Kidney epithelial cell (primary cell): ENCODE measurements around the gene EIF3F. TPM values are rescaled to one million over a fixed set of nuclear protein-coding genes. Genes with fewer than 3 reads are reported as not detected.

Experiments used
- DNase-seq: peaks from one replicate; pipeline ENCODE4 v3.0.0-alpha.2; 2010; ENCODE audit warnings: low read depth
- H3K27me3 ChIP-seq: 2 replicates; pipeline ENCODE4 v1.6.0; 2011; ENCODE audit warnings: low read length; ENCODE audit not compliant: control insufficient read depth, insufficient read depth
- H3K36me3 ChIP-seq: 2 replicates; pipeline ENCODE4 v1.5.1; 2011; ENCODE audit warnings: low read length; ENCODE audit not compliant: control insufficient read depth, insufficient read depth
- H3K4me3 ChIP-seq: 2 replicates; pipeline ENCODE4 v1.5.1; 2011; ENCODE audit warnings: low read depth, mild to moderate bottlenecking, control low read depth, low read length
- total RNA-seq: library from RNA; depleted of rRNA; stranded (reverse); fragments of >200 nt; gene quantifications from 2 replicates; pipeline ENCODE4 v1.2.3, GENCODE V29; 2015
- TF ChIP-seq, protein P1 (sequence below): IDR thresholded peaks from 2 replicates; pipeline ENCODE4 v1.5.1; 2011; ENCODE audit warnings: mild to moderate bottlenecking, moderate library complexity, low read length, control low read depth, inconsistent platforms; ENCODE audit not compliant: insufficient read depth, poor library complexity, severe bottlenecking

EIF3F gene
- total RNA-seq, 1 donor from 2014 or later, result 334 TPM

DNA sequence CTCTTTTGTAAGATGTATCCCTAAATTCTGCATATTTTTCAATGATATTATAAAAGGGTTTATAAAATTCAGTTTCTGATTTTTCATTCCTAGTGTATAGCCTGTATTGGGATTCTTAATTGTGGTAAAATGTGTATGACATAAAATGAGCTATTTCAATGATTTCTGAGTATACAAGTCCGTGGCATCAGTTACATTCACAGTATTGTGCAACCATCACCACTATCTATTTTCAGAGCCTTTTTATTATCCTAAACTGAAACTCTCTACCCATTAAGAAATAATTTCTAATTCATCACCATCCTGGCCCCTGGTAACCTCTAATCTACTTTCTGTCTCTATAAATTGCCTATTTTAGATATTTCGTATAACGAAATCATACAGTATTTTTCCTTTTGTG is 39.8 kb downstream of the EIF3F start:
- TF ChIP-seq, protein P1, sequence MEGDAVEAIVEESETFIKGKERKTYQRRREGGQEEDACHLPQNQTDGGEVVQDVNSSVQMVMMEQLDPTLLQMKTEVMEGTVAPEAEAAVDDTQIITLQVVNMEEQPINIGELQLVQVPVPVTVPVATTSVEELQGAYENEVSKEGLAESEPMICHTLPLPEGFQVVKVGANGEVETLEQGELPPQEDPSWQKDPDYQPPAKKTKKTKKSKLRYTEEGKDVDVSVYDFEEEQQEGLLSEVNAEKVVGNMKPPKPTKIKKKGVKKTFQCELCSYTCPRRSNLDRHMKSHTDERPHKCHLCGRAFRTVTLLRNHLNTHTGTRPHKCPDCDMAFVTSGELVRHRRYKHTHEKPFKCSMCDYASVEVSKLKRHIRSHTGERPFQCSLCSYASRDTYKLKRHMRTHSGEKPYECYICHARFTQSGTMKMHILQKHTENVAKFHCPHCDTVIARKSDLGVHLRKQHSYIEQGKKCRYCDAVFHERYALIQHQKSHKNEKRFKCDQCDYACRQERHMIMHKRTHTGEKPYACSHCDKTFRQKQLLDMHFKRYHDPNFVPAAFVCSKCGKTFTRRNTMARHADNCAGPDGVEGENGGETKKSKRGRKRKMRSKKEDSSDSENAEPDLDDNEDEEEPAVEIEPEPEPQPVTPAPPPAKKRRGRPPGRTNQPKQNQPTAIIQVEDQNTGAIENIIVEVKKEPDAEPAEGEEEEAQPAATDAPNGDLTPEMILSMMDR, result no peak
- H3K36me3 ChIP-seq, result no peaks in the 10 kb centered on the region
- DNase-seq, result no peak

GRCh38 chr11:8028766-8029165 is 41.6 kb downstream of the EIF3F start:
- DNase-seq, result no peak
- TF ChIP-seq, protein P1, result no peak
- Histone ChIP-seq H3K27me3 (peaks cover 12% of the 10 kb centered on the region), H3K36me3 (no peaks in the 10 kb centered on the region), H3K4me3 (no peak overlapping the region)

More for the DNA sequence above, 39.8 kb downstream of the EIF3F start:
- H3K27me3 ChIP-seq, result peaks cover 7% of the 10 kb centered on the region
- H3K4me3 ChIP-seq, result no peak overlapping the region

GRCh38 chr11:8030526-8031247 is 43.5 kb downstream of the EIF3F start:
- H3K4me3 ChIP-seq, result no peak overlapping the region
- peaks cover 14% of the 10 kb centered on the region for H3K27me3 ChIP-seq
- TF ChIP-seq, protein P1, result no peak
- no peaks in the 10 kb centered on the region for H3K36me3 ChIP-seq
- no peak for DNase-seq

GRCh38 chr11:8031248-8032115 is 44.3 kb downstream of the EIF3F start:
- Histone ChIP-seq H3K4me3 (no peak overlapping the region), H3K27me3 (peaks cover 14% of the 10 kb centered on the region), H3K36me3 (no peaks in the 10 kb centered on the region)
- TF ChIP-seq, protein P1, result no peak
- DNase-seq, result no peak

GRCh38 chr11:8032122-8032521 is 45.0 kb downstream of the EIF3F start:
- Histone ChIP-seq H3K27me3 (peaks cover 14% of the 10 kb centered on the region), H3K36me3 (no peaks in the 10 kb centered on the region), H3K4me3 (no peak overlapping the region)
- no peak for DNase-seq
- TF ChIP-seq, protein P1, result no peak
